K562 (cell line): ENCODE data around the gene PPP1R3E. TPM values are rescaled to one million over a fixed set of nuclear protein-coding genes. Genes with fewer than 3 reads are reported as not detected.
A peak's percentile ranks its signal among the peaks of the same experiment; 100 is the strongest.

ENCODE experiments used
- DIDO1 ChIP-seq: fragments of 450-650 bp; IDR thresholded peaks from 2 replicates; pipeline ENCODE4 v1.6.1; 2016; ENCODE audit warnings: low read depth, missing biosample characterization, missing genetic modification characterization
- EZH2 ChIP-seq: IDR thresholded peaks from 2 replicates; pipeline ENCODE4 v1.6.1; 2012; ENCODE audit warnings: low read depth, mild to moderate bottlenecking, inconsistent platforms, low read length, borderline replicate concordance
- FIP1L1 ChIP-seq: fragments of 200-400 bp; formaldehyde crosslinking; IDR thresholded peaks from 2 replicates; pipeline ENCODE4 v1.6.1; 2018; ENCODE audit warnings: mild to moderate bottlenecking, low read depth, low read length; ENCODE audit not compliant: poor library complexity, severe bottlenecking
- FOXK1 ChIP-seq: sonication (generic); formaldehyde crosslinking; IDR thresholded peaks from 2 replicates; pipeline ENCODE4 v1.8.0; 2022; ENCODE audit warnings: missing genetic modification reagents, mild to moderate bottlenecking, borderline replicate concordance
- HDAC1 ChIP-seq, 2 experiments: fragments of 450-650 bp; IDR thresholded peaks; 2 replicates each; pipeline ENCODE4 v1.6.1; 2016 to 2017; ENCODE audit warnings: inconsistent platforms in 1 of 2, mild to moderate bottlenecking in 1 of 2, moderate library complexity in 1 of 2
- JUNB ChIP-seq: fragments of 450-650 bp; formaldehyde crosslinking; conservative IDR thresholded peaks from 2 replicates; pipeline ENCODE4 v1.4.0; 2020; ENCODE audit warnings: mild to moderate bottlenecking
- KDM5B ChIP-seq: fragments of 200-600 bp; sonication (generic); IDR thresholded peaks from 2 replicates; pipeline ENCODE4 v1.6.1; 2012; ENCODE audit warnings: low read depth, mild to moderate bottlenecking, moderate library complexity, low read length, control low read depth, inconsistent platforms; ENCODE audit not compliant: insufficient replicate concordance
- NONO ChIP-seq, 2 experiments: fragments of 200-400 bp in 1 of 2; fragments of 450-650 bp in 1 of 2; formaldehyde crosslinking in 1 of 2; IDR thresholded peaks; 2 replicates each; pipeline ENCODE4 v1.6.1; 2017; ENCODE audit warnings: low read depth in 2 of 2, mild to moderate bottlenecking in 2 of 2, moderate library complexity in 2 of 2, low read length in 1 of 2
- NR3C1 ChIP-seq: sonication (generic); formaldehyde crosslinking; IDR thresholded peaks from 2 replicates; pipeline ENCODE4 v1.8.1; 2022; ENCODE audit warnings: missing genetic modification reagents
- RBBP5 ChIP-seq: fragments of 200-600 bp; sonication (generic); IDR thresholded peaks from 2 replicates; pipeline ENCODE4 v1.6.1; 2012; ENCODE audit warnings: borderline replicate concordance, mild to moderate bottlenecking, low read length, control low read depth, inconsistent platforms; ENCODE audit not compliant: insufficient read depth, poor library complexity, severe bottlenecking
- RBFOX2 ChIP-seq: fragments of 200-400 bp; formaldehyde crosslinking; IDR thresholded peaks from 2 replicates; pipeline ENCODE4 v1.6.1; 2017; ENCODE audit warnings: low read depth, mild to moderate bottlenecking, low read length, moderate library complexity
- SETDB1 ChIP-seq: IDR thresholded peaks from one replicate; pipeline ENCODE4 v1.6.1; 2012; ENCODE audit warnings: low read length, control low read depth, inconsistent platforms
- SRSF9 ChIP-seq: fragments of 200-400 bp; formaldehyde crosslinking; IDR thresholded peaks from 2 replicates; pipeline ENCODE4 v1.6.1; 2017; ENCODE audit warnings: low read depth, low read length, borderline replicate concordance
- ZNF12 ChIP-seq: sonication (generic); formaldehyde crosslinking; IDR thresholded peaks from 2 replicates; pipeline ENCODE4 v1.4.0; 2020; ENCODE audit warnings: mild to moderate bottlenecking, missing genetic modification reagents
- ZNF124 ChIP-seq: sonication (generic); formaldehyde crosslinking; IDR thresholded peaks from 2 replicates; pipeline ENCODE4 v1.8.1; 2022; ENCODE audit warnings: missing genetic modification reagents
- ZNF134 ChIP-seq: fragments of 250-450 bp; sonication (Bioruptor Pico); conservative IDR thresholded peaks from 2 replicates; pipeline ENCODE4 v1.4.0; 2020
- ZSCAN29 ChIP-seq: fragments of 450-650 bp; IDR thresholded peaks from 2 replicates; pipeline ENCODE4 v1.6.1; 2017
- polyA plus RNA-seq, 8 experiments: library from polyadenylated mRNA; depleted of rRNA in 4 of 8; stranded (reverse) in 5 of 8; unstranded in 3 of 8; fragments of >200 nt; fragmentation: Nextera tagmentation in 2 of 8; fragmentation: Illumina TruSeq in 1 of 8; extraction: Ambion mirVana in 2 of 8; extraction: Trizol in 1 of 8; gene quantifications; 2 replicates each; pipeline versions ENCODE4 v1.2.1 to v1.2.3, GENCODE V29; 2011 to 2014; ENCODE audit warnings: inconsistent platforms in 1 of 8, missing spikeins in 1 of 8
- total RNA-seq, 7 experiments: library from RNA; depleted of rRNA in 6 of 7; stranded (reverse); fragments of >200 nt in 6 of 7; fragmentation: Illumina TruSeq in 2 of 7; extraction: Trizol in 2 of 7; gene quantifications; 2 replicates each; pipeline versions ENCODE4 v1.2.1 to v1.2.3, GENCODE V29; 2011 to 2021; ENCODE audit warnings: low replicate concordance in 1 of 7
- TF ChIP-seq, protein P1 (sequence below): fragments of 250-450 bp; sonication (Bioruptor Pico); IDR thresholded peaks from 2 replicates; pipeline ENCODE4 v1.5.0; 2021; ENCODE audit warnings: mild to moderate bottlenecking, borderline replicate concordance
- TF ChIP-seq, protein P2 (sequence below): sonication (generic); formaldehyde crosslinking; IDR thresholded peaks from 2 replicates; pipeline ENCODE4 v1.8.1; 2022; ENCODE audit warnings: missing genetic modification reagents
- TF ChIP-seq, protein P3 (sequence below): fragments of 250-450 bp; sonication (Bioruptor Pico); IDR thresholded peaks from 2 replicates; pipeline ENCODE4 v1.8.0; 2021; ENCODE audit warnings: moderate library complexity, mild to moderate bottlenecking, inconsistent platforms
- TF ChIP-seq, protein P4 (sequence below): sonication (generic); formaldehyde crosslinking; IDR thresholded peaks from 2 replicates; pipeline ENCODE4 v1.8.1; 2023; ENCODE audit warnings: mild to moderate bottlenecking, missing genetic modification reagents
- TF ChIP-seq, protein P5 (sequence below): sonication (generic); IDR thresholded peaks from 2 replicates; pipeline ENCODE4 v1.6.1; 2016

Gene PPP1R3E
- total and polyA plus RNA-seq, 9 of the 15 experiments (the other 6 are each of a cell fraction or from before 2014, with no cell fraction given), result 3.2 to 18.4 (median 7.6) TPM

DNA sequence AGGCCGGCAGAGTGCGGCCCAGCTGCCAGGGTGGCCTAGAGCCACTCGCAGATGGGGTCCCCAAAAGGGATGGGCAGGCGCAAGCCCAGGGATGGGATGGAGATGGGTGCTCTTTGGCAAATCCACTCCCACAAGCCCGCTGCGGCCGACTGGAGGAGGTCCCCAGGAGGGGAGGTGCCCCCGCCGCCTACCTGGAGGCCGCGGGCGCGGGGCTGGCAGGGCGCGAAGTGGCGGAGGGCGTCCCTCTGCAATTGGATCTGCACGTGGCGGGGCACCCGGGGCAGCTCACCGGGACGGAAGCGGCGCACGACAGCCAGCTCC is 730 bp downstream of the PPP1R3E start (continued):
- TF ChIP-seq KDM5B (peak; percentile 79), EZH2 (no peak), FIP1L1 (peak; percentile 88), JUNB (CRISPR knock-in tag) (no peak), ZNF134 (CRISPR knock-in tag) (no peak), ZNF124 (CRISPR knock-in tag) (no peak), ZNF12 (CRISPR knock-in tag) (no peak), RBBP5 (peak; percentile 3), ZSCAN29 (no peak), FOXK1 (CRISPR knock-in tag) (no peak), DIDO1 (tag) (no peak), SRSF9 (no peak), HDAC1 (IDR thresholded peaks at IDR 0.05) (peak in 1 of 2 experiments; percentile 79; a peak in 2 of 4 replicates), RBFOX2 (peak; percentile 85), SETDB1 (no peak), NR3C1 (peak; percentile 62; the same call in 1 of the 2 replicates), NONO (IDR thresholded peaks at IDR 0.05; ENCODE audit: low read depth in 2 of 2, low read length in 1 of 2) (0 out of 4 replicates have a peak, but pooled peaks of 1 of the 2 experiments have one; percentile 42)
- TF ChIP-seq, protein P1, sequence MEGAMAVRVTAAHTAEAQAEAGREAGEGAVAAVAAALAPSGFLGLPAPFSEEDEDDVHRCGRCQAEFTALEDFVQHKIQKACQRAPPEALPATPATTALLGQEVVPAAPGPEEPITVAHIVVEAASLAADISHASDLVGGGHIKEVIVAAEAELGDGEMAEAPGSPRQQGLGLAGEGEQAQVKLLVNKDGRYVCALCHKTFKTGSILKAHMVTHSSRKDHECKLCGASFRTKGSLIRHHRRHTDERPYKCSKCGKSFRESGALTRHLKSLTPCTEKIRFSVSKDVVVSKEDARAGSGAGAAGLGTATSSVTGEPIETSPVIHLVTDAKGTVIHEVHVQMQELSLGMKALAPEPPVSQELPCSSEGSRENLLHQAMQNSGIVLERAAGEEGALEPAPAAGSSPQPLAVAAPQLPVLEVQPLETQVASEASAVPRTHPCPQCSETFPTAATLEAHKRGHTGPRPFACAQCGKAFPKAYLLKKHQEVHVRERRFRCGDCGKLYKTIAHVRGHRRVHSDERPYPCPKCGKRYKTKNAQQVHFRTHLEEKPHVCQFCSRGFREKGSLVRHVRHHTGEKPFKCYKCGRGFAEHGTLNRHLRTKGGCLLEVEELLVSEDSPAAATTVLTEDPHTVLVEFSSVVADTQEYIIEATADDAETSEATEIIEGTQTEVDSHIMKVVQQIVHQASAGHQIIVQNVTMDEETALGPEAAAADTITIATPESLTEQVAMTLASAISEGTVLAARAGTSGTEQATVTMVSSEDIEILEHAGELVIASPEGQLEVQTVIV, result no peak
- TF ChIP-seq, protein P2, sequence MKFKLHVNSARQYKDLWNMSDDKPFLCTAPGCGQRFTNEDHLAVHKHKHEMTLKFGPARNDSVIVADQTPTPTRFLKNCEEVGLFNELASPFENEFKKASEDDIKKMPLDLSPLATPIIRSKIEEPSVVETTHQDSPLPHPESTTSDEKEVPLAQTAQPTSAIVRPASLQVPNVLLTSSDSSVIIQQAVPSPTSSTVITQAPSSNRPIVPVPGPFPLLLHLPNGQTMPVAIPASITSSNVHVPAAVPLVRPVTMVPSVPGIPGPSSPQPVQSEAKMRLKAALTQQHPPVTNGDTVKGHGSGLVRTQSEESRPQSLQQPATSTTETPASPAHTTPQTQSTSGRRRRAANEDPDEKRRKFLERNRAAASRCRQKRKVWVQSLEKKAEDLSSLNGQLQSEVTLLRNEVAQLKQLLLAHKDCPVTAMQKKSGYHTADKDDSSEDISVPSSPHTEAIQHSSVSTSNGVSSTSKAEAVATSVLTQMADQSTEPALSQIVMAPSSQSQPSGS (CRISPR knock-in tag), result no peak
- TF ChIP-seq, protein P3, sequence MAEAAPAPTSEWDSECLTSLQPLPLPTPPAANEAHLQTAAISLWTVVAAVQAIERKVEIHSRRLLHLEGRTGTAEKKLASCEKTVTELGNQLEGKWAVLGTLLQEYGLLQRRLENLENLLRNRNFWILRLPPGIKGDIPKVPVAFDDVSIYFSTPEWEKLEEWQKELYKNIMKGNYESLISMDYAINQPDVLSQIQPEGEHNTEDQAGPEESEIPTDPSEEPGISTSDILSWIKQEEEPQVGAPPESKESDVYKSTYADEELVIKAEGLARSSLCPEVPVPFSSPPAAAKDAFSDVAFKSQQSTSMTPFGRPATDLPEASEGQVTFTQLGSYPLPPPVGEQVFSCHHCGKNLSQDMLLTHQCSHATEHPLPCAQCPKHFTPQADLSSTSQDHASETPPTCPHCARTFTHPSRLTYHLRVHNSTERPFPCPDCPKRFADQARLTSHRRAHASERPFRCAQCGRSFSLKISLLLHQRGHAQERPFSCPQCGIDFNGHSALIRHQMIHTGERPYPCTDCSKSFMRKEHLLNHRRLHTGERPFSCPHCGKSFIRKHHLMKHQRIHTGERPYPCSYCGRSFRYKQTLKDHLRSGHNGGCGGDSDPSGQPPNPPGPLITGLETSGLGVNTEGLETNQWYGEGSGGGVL, result no peak
- TF ChIP-seq, protein P4, sequence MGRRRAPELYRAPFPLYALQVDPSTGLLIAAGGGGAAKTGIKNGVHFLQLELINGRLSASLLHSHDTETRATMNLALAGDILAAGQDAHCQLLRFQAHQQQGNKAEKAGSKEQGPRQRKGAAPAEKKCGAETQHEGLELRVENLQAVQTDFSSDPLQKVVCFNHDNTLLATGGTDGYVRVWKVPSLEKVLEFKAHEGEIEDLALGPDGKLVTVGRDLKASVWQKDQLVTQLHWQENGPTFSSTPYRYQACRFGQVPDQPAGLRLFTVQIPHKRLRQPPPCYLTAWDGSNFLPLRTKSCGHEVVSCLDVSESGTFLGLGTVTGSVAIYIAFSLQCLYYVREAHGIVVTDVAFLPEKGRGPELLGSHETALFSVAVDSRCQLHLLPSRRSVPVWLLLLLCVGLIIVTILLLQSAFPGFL (CRISPR knock-in tag), result no peak
- TF ChIP-seq, protein P5, sequence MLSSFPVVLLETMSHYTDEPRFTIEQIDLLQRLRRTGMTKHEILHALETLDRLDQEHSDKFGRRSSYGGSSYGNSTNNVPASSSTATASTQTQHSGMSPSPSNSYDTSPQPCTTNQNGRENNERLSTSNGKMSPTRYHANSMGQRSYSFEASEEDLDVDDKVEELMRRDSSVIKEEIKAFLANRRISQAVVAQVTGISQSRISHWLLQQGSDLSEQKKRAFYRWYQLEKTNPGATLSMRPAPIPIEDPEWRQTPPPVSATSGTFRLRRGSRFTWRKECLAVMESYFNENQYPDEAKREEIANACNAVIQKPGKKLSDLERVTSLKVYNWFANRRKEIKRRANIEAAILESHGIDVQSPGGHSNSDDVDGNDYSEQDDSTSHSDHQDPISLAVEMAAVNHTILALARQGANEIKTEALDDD, result no peak
